ENCODE measurements around the gene AMIGO1. TPM values are rescaled to one million over a fixed set of nuclear protein-coding genes. Genes with fewer than 3 reads are reported as not detected.
A peak's percentile ranks its signal among the peaks of the same experiment; 100 is the strongest.

Gene AMIGO1
- total RNA-seq, 2 experiments from 2014 or later, result 1.6 to 2.2 TPM

GRCh38 chr1:109516872-109517271, 7.3 kb upstream of the AMIGO1 start:
- H3K27me3 Mint-ChIP-seq (ENCODE audit: low read depth), result peaks cover 7% of the 10 kb centered on the region
- POLR2A ChIA-PET, result no interaction called here

GRCh38 chr1:109514846-109515245, 5.3 kb upstream of the AMIGO1 start:
- no peak for ATAC-seq
- ChIA-PET CTCF (interaction anchor here (1.1 to 33.2 kb wide), 4 partner anchors 19 to 470 kb away, joined by 3 to 1507 read pairs (median 242); partner anchors contain the start of genes AHCYL1, ATXN7L2, CYB561D1 and GPR61), POLR2A (interaction anchor here (1.5 kb wide), 1 partner anchor 18 kb away, joined by 5 read pairs; no protein-coding TSS in a partner anchor)
- H3K4me3 Mint-ChIP-seq, result no peak overlapping the region
- no peaks in the 10 kb centered on the region for H3K9me3 Mint-ChIP-seq (ENCODE audit: insufficient read depth)
- H3K27ac Mint-ChIP-seq, result no peak overlapping the region
- no peak for DNase-seq
- H3K36me3 Mint-ChIP-seq (ENCODE audit: low read depth), result no peaks in the 10 kb centered on the region
- peaks cover 11% of the 10 kb centered on the region for H3K27me3 Mint-ChIP-seq (ENCODE audit: low read depth)
- H3K4me1 Mint-ChIP-seq (ENCODE audit: low read depth), result peaks cover 19% of the 10 kb centered on the region

More at GRCh38 chr1:109516872-109517271, 7.3 kb upstream of the AMIGO1 start:
- DNase-seq (no peak), ATAC-seq (no peak)
- no peaks in the 10 kb centered on the region for H3K9me3 Mint-ChIP-seq (ENCODE audit: insufficient read depth)
- H3K27ac Mint-ChIP-seq, result no peak overlapping the region
- no peak overlapping the region for H3K4me3 Mint-ChIP-seq
- peaks cover 6% of the 10 kb centered on the region for H3K4me1 Mint-ChIP-seq (ENCODE audit: low read depth)
- CTCF ChIA-PET, result interaction anchor here (25.7 to 33.2 kb wide), 2 partner anchors 17 to 23 kb away, joined by 480 to 1507 read pairs; partner anchors contain the start of genes ATXN7L2, CYB561D1 and GPR61
- H3K36me3 Mint-ChIP-seq (ENCODE audit: low read depth), result no peaks in the 10 kb centered on the region

GRCh38 chr1:109513110-109513710, 3.7 kb upstream of the AMIGO1 start:
- H3K4me3 Mint-ChIP-seq, result no peak overlapping the region
- DNase-seq (no peak), ATAC-seq (no peak)
- H3K4me1 Mint-ChIP-seq (ENCODE audit: low read depth), result peaks cover 30% of the 10 kb centered on the region
- CTCF ChIA-PET, result interaction anchor here (1.0 to 33.2 kb wide), 3 partner anchors 19 to 471 kb away, joined by 3 to 1507 read pairs (median 480); partner anchors contain the start of genes AHCYL1, ATXN7L2, CYB561D1 and GPR61
- peaks cover 3% of the 10 kb centered on the region for H3K36me3 Mint-ChIP-seq (ENCODE audit: low read depth)
- POLR2A ChIA-PET, result no interaction called here
- H3K27me3 Mint-ChIP-seq (ENCODE audit: low read depth), result peaks cover 12% of the 10 kb centered on the region
- H3K9me3 Mint-ChIP-seq (ENCODE audit: insufficient read depth), result no peaks in the 10 kb centered on the region
- H3K27ac Mint-ChIP-seq, result no peak overlapping the region

- DNase-seq, result no peak
- H3K27ac Mint-ChIP-seq, result peak overlapping the region; percentile 37
- ATAC-seq, result no peak
- peaks cover 44% of the 10 kb centered on the region for H3K4me1 Mint-ChIP-seq (ENCODE audit: low read depth)
- H3K9me3 Mint-ChIP-seq (ENCODE audit: insufficient read depth), result no peaks in the 10 kb centered on the region
- ChIA-PET CTCF (interaction anchor here (1.7 to 33.2 kb wide), 3 partner anchors 9 to 25 kb away, joined by 6 to 1507 read pairs (median 480); partner anchors contain the start of genes ATXN7L2, CYB561D1 and GPR61), POLR2A (no interaction called here)
- H3K27me3 Mint-ChIP-seq (ENCODE audit: low read depth), result peaks cover 12% of the 10 kb centered on the region
- peak overlapping the region; percentile 79 for H3K4me3 Mint-ChIP-seq
- peaks cover 12% of the 10 kb centered on the region for H3K36me3 Mint-ChIP-seq (ENCODE audit: low read depth)
Observed at GRCh38 chr1:109508873-109509175, 703 bp downstream of the AMIGO1 start.

- DNase-seq, result no peak
- no peaks in the 10 kb centered on the region for H3K9me3 Mint-ChIP-seq (ENCODE audit: insufficient read depth)
- H3K27me3 Mint-ChIP-seq (ENCODE audit: low read depth), result peaks cover 11% of the 10 kb centered on the region
- CTCF ChIA-PET, result interaction anchor here (1.7 to 33.2 kb wide), 3 partner anchors 10 to 26 kb away, joined by 6 to 1507 read pairs (median 480); partner anchors contain the start of genes ATXN7L2, CYB561D1 and GPR61
- H3K27ac Mint-ChIP-seq, result peak overlapping the region; percentile 37
- H3K36me3 Mint-ChIP-seq (ENCODE audit: low read depth), result peaks cover 13% of the 10 kb centered on the region
- POLR2A ChIA-PET, result interaction anchor here (0.9 kb wide), 1 partner anchor 24 kb away, joined by 4 read pairs; the partner anchor contains the start of gene ATXN7L2
- H3K4me3 Mint-ChIP-seq, result peak overlapping the region; percentile 79
- peaks cover 47% of the 10 kb centered on the region for H3K4me1 Mint-ChIP-seq (ENCODE audit: low read depth)
- ATAC-seq, result no peak
Observed at GRCh38 chr1:109508001-109508872, 1.3 kb downstream of the AMIGO1 start.

GRCh38 chr1:109504974-109505373, 4.6 kb downstream of the AMIGO1 start:
- no peaks in the 10 kb centered on the region for H3K9me3 Mint-ChIP-seq (ENCODE audit: insufficient read depth)
- H3K27ac Mint-ChIP-seq, result no peak overlapping the region
- H3K27me3 Mint-ChIP-seq (ENCODE audit: low read depth), result peaks cover 2% of the 10 kb centered on the region
- H3K36me3 Mint-ChIP-seq (ENCODE audit: low read depth), result peaks cover 30% of the 10 kb centered on the region
- H3K4me3 Mint-ChIP-seq, result peak overlapping the region; percentile 16
- ChIA-PET CTCF (interaction anchor here (0.6 to 33.2 kb wide), 6 partner anchors 3 to 991 kb away, joined by 3 to 1507 read pairs (median 242); partner anchors contain the start of genes AMIGO1, ATXN7L2, CYB561D1 and GNAI3), POLR2A (interaction anchor here (0.7 kb wide), 1 partner anchor 25 kb away, joined by 4 read pairs; no protein-coding TSS in a partner anchor)
- peaks cover 68% of the 10 kb centered on the region for H3K4me1 Mint-ChIP-seq (ENCODE audit: low read depth)
- DNase-seq (no peak), ATAC-seq (no peak)

- CTCF ChIA-PET, result interaction anchor here (25.7 to 33.2 kb wide), 3 partner anchors 4 to 30 kb away, joined by 480 to 1507 read pairs (median 480); partner anchors contain the start of genes AMIGO1, ATXN7L2, CYB561D1 and GPR61
- H3K9me3 Mint-ChIP-seq (ENCODE audit: insufficient read depth), result no peaks in the 10 kb centered on the region
- no peaks in the 10 kb centered on the region for H3K27me3 Mint-ChIP-seq (ENCODE audit: low read depth)
- H3K36me3 Mint-ChIP-seq (ENCODE audit: low read depth), result peaks cover 39% of the 10 kb centered on the region
- POLR2A ChIA-PET, result no interaction called here
- H3K27ac Mint-ChIP-seq, result peak overlapping the region; percentile 72
- peak overlapping the region; percentile 27 for H3K4me3 Mint-ChIP-seq
- no peak for ATAC-seq
- peaks cover 72% of the 10 kb centered on the region for H3K4me1 Mint-ChIP-seq (ENCODE audit: low read depth)
- DNase-seq, result no peak
Observed at GRCh38 chr1:109503935-109504334, 5.6 kb downstream of the AMIGO1 start.

GRCh38 chr1:109502364-109502851, 7.1 kb downstream of the AMIGO1 start:
- DNase-seq, result peak; percentile 76
- no peaks in the 10 kb centered on the region for H3K27me3 Mint-ChIP-seq (ENCODE audit: low read depth)
- no peaks in the 10 kb centered on the region for H3K9me3 Mint-ChIP-seq (ENCODE audit: insufficient read depth)
- ChIA-PET POLR2A (interaction anchor here (1.1 to 2.4 kb wide), 6 partner anchors 8 to 77 kb away, joined by 4 to 17 read pairs (median 4); partner anchors contain the start of genes ATXN7L2, CYB561D1, GNAI3 and PSMA5), CTCF (interaction anchor here (1.0 to 33.2 kb wide), 5 partner anchors 6 to 402 kb away, joined by 3 to 1507 read pairs (median 480); partner anchors contain the start of genes AMIGO1, ATXN7L2, CYB561D1 and GPR61)
- peaks cover 76% of the 10 kb centered on the region for H3K4me1 Mint-ChIP-seq (ENCODE audit: low read depth)
- peak overlapping the region; percentile 74 for H3K4me3 Mint-ChIP-seq
- H3K27ac Mint-ChIP-seq, result peak overlapping the region; percentile 88
- H3K36me3 Mint-ChIP-seq (ENCODE audit: low read depth), result peaks cover 43% of the 10 kb centered on the region
- peak; percentile 85 for ATAC-seq

GRCh38 chr1:109501644-109502363, 7.7 kb downstream of the AMIGO1 start:
- Mint-ChIP-seq H3K4me3 (peak overlapping the region; percentile 74), H3K27ac (peak overlapping the region; percentile 88), H3K36me3 (ENCODE audit: low read depth) (peaks cover 44% of the 10 kb centered on the region), H3K9me3 (ENCODE audit: insufficient read depth) (no peaks in the 10 kb centered on the region), H3K4me1 (ENCODE audit: low read depth) (peaks cover 78% of the 10 kb centered on the region), H3K27me3 (ENCODE audit: low read depth) (no peaks in the 10 kb centered on the region)
- ATAC-seq, result peak; percentile 29
- peak; percentile 49 for DNase-seq
- POLR2A ChIA-PET, result interaction anchor here (1.1 to 2.4 kb wide), 5 partner anchors 8 to 76 kb away, joined by 4 to 17 read pairs (median 4); partner anchors contain the start of genes CYB561D1, GNAI3 and PSMA5
- CTCF ChIA-PET, result interaction anchor here (1.0 to 33.2 kb wide), 6 partner anchors 6 to 402 kb away, joined by 3 to 1507 read pairs (median 243); partner anchors contain the start of genes AMIGO1, ATXN7L2, CYB561D1 and GPR61

- DNase-seq (no peak), ATAC-seq (no peak)
- POLR2A ChIA-PET, result interaction anchor here (0.5 to 2.4 kb wide), 2 partner anchors 30 to 416 kb away, joined by 3 to 17 read pairs; no protein-coding TSS in a partner anchor
- Mint-ChIP-seq H3K9me3 (ENCODE audit: insufficient read depth) (no peaks in the 10 kb centered on the region), H3K36me3 (ENCODE audit: low read depth) (peaks cover 51% of the 10 kb centered on the region), H3K27ac (peak overlapping the region; percentile 88), H3K27me3 (ENCODE audit: low read depth) (no peaks in the 10 kb centered on the region), H3K4me3 (peak overlapping the region; percentile 74), H3K4me1 (ENCODE audit: low read depth) (peaks cover 87% of the 10 kb centered on the region)
- CTCF ChIA-PET, result interaction anchor here (1.4 to 33.2 kb wide), 5 partner anchors 7 to 295 kb away, joined by 3 to 1507 read pairs (median 480); partner anchors contain the start of genes AMIGO1, ATXN7L2, CYB561D1 and GPR61
Observed at GRCh38 chr1:109500941-109501381, 8.6 kb downstream of the AMIGO1 start.
